ENCODE measurements around the gene FRRS1L.
"Not testable (repeated sequence)": the region's sequence is repeated elsewhere in the genome, so short reads cannot be mapped to it uniquely, and the experiment has no call there.

FRRS1L gene

GRCh38 chr9:109138421-109138820 lies 28.6 kb downstream of the FRRS1L start:
- no peaks in the 10 kb centered on the region for H3K9me3 ChIP-seq (ENCODE audit: control insufficient read depth, low read length)
- no peaks in the 10 kb centered on the region for H3K36me3 ChIP-seq (ENCODE audit: control insufficient read depth, insufficient read depth, low read length)
- 87 to 94% methylated on average over 2 of the region's 2 CpGs for WGBS, 2 experiments
- no peaks in the 10 kb centered on the region for H3K4me1 ChIP-seq (ENCODE audit: control insufficient read depth, insufficient read depth, low read length)
- H3K27ac ChIP-seq (ENCODE audit: insufficient read depth, low read depth, low read length, poor library complexity, severe bottlenecking) = no peak overlapping the region
- no peaks in the 10 kb centered on the region for H3K27me3 ChIP-seq (ENCODE audit: control insufficient read depth, insufficient read depth, low read length, poor library complexity, severe bottlenecking)
- no peak overlapping the region for H3K4me3 ChIP-seq (ENCODE audit: insufficient read depth, low read depth, low read length)

GRCh38 chr9:109134167-109134578 lies 32.9 kb downstream of the FRRS1L start:
- Histone ChIP-seq H3K36me3 (ENCODE audit: control insufficient read depth, insufficient read depth, low read length) (no peaks in the 10 kb centered on the region), H3K27me3 (ENCODE audit: control insufficient read depth, insufficient read depth, low read length, poor library complexity, severe bottlenecking) (no peaks in the 10 kb centered on the region), H3K4me3 (ENCODE audit: insufficient read depth, low read depth, low read length) (no peak overlapping the region), H3K9me3 (ENCODE audit: control insufficient read depth, low read length) (no peaks in the 10 kb centered on the region), H3K4me1 (ENCODE audit: control insufficient read depth, insufficient read depth, low read length) (no peaks in the 10 kb centered on the region), H3K27ac (ENCODE audit: insufficient read depth, low read depth, low read length, poor library complexity, severe bottlenecking) (no peak overlapping the region)
- WGBS, 2 experiments = 96 to 98% methylated on average over 1 of the region's 1 CpG

GRCh38 chr9:109133533-109133932 lies 33.5 kb downstream of the FRRS1L start:
- 92% methylated on average over 1 of the region's 2 CpGs; no CpG with 5 or more reads in 1 of the 2 experiments for WGBS, 2 experiments
- no peak overlapping the region for H3K27ac ChIP-seq (ENCODE audit: insufficient read depth, low read depth, low read length, poor library complexity, severe bottlenecking)
- no peaks in the 10 kb centered on the region for H3K9me3 ChIP-seq (ENCODE audit: control insufficient read depth, low read length)
- H3K27me3 ChIP-seq (ENCODE audit: control insufficient read depth, insufficient read depth, low read length, poor library complexity, severe bottlenecking) = no peaks in the 10 kb centered on the region
- no peak overlapping the region for H3K4me3 ChIP-seq (ENCODE audit: insufficient read depth, low read depth, low read length)
- no peaks in the 10 kb centered on the region for H3K4me1 ChIP-seq (ENCODE audit: control insufficient read depth, insufficient read depth, low read length)
- H3K36me3 ChIP-seq (ENCODE audit: control insufficient read depth, insufficient read depth, low read length) = no peaks in the 10 kb centered on the region

- Histone ChIP-seq H3K9me3 (ENCODE audit: control insufficient read depth, low read length) (no peaks in the 10 kb centered on the region), H3K27ac (ENCODE audit: insufficient read depth, low read depth, low read length, poor library complexity, severe bottlenecking) (no peak overlapping the region), H3K36me3 (ENCODE audit: control insufficient read depth, insufficient read depth, low read length) (no peaks in the 10 kb centered on the region), H3K4me3 (ENCODE audit: insufficient read depth, low read depth, low read length) (no peak overlapping the region), H3K27me3 (ENCODE audit: control insufficient read depth, insufficient read depth, low read length, poor library complexity, severe bottlenecking) (no peaks in the 10 kb centered on the region), H3K4me1 (ENCODE audit: control insufficient read depth, insufficient read depth, low read length) (no peaks in the 10 kb centered on the region)
- WGBS, 2 experiments = 89% methylated on average over 2 of the region's 2 CpGs
These were observed 34.5 kb downstream of the FRRS1L start for GRCh38 chr9:109132567-109133021.

GRCh38 chr9:109129470-109130197 lies 37.4 kb downstream of the FRRS1L start:
- Histone ChIP-seq H3K4me3 (ENCODE audit: insufficient read depth, low read depth, low read length) (no peak overlapping the region), H3K36me3 (ENCODE audit: control insufficient read depth, insufficient read depth, low read length) (no peaks in the 10 kb centered on the region), H3K27me3 (ENCODE audit: control insufficient read depth, insufficient read depth, low read length, poor library complexity, severe bottlenecking) (no peaks in the 10 kb centered on the region), H3K9me3 (ENCODE audit: control insufficient read depth, low read length) (no peaks in the 10 kb centered on the region), H3K4me1 (ENCODE audit: control insufficient read depth, insufficient read depth, low read length) (no peaks in the 10 kb centered on the region), H3K27ac (ENCODE audit: insufficient read depth, low read depth, low read length, poor library complexity, severe bottlenecking) (no peak overlapping the region)
- 91 to 93% methylated on average over 4 to 5 of the region's 6 CpGs for WGBS, 2 experiments

- not testable (repeated sequence) for H3K9me3 ChIP-seq (ENCODE audit: control insufficient read depth, low read length); H3K4me1 ChIP-seq (ENCODE audit: control insufficient read depth, insufficient read depth, low read length); H3K27ac ChIP-seq (ENCODE audit: insufficient read depth, low read depth, low read length, poor library complexity, severe bottlenecking); H3K4me3 ChIP-seq (ENCODE audit: insufficient read depth, low read depth, low read length); H3K36me3 ChIP-seq (ENCODE audit: control insufficient read depth, insufficient read depth, low read length); H3K27me3 ChIP-seq (ENCODE audit: control insufficient read depth, insufficient read depth, low read length, poor library complexity, severe bottlenecking)
- WGBS, 2 experiments = 87 to 89% methylated on average over 4 of the region's 4 CpGs
These were observed 40.4 kb downstream of the FRRS1L start for GRCh38 chr9:109126671-109127070.

GRCh38 chr9:109124121-109124520 lies 42.9 kb downstream of the FRRS1L start:
- no peaks in the 10 kb centered on the region for H3K27me3 ChIP-seq (ENCODE audit: control insufficient read depth, insufficient read depth, low read length, poor library complexity, severe bottlenecking)
- 92 to 94% methylated on average over 2 of the region's 2 CpGs for WGBS, 2 experiments
- no peaks in the 10 kb centered on the region for H3K36me3 ChIP-seq (ENCODE audit: control insufficient read depth, insufficient read depth, low read length)
- H3K27ac ChIP-seq (ENCODE audit: insufficient read depth, low read depth, low read length, poor library complexity, severe bottlenecking) = no peak overlapping the region
- no peak overlapping the region for H3K4me3 ChIP-seq (ENCODE audit: insufficient read depth, low read depth, low read length)
- no peaks in the 10 kb centered on the region for H3K9me3 ChIP-seq (ENCODE audit: control insufficient read depth, low read length)
- peaks cover 4% of the 10 kb centered on the region for H3K4me1 ChIP-seq (ENCODE audit: control insufficient read depth, insufficient read depth, low read length)

- Histone ChIP-seq H3K4me1 (ENCODE audit: control insufficient read depth, insufficient read depth, low read length) (peaks cover 9% of the 10 kb centered on the region), H3K9me3 (ENCODE audit: control insufficient read depth, low read length) (no peaks in the 10 kb centered on the region), H3K36me3 (ENCODE audit: control insufficient read depth, insufficient read depth, low read length) (no peaks in the 10 kb centered on the region), H3K4me3 (ENCODE audit: insufficient read depth, low read depth, low read length) (no peak overlapping the region), H3K27me3 (ENCODE audit: control insufficient read depth, insufficient read depth, low read length, poor library complexity, severe bottlenecking) (no peaks in the 10 kb centered on the region), H3K27ac (ENCODE audit: insufficient read depth, low read depth, low read length, poor library complexity, severe bottlenecking) (no peak overlapping the region)
- 93 to 94% methylated on average over 12 of the region's 12 CpGs for WGBS, 2 experiments
These were observed 44.1 kb downstream of the FRRS1L start for GRCh38 chr9:109122726-109123621.

GRCh38 chr9:109121232-109121796 lies 45.7 kb downstream of the FRRS1L start:
- Histone ChIP-seq H3K36me3 (ENCODE audit: control insufficient read depth, insufficient read depth, low read length) (no peaks in the 10 kb centered on the region), H3K9me3 (ENCODE audit: control insufficient read depth, low read length) (no peaks in the 10 kb centered on the region), H3K4me1 (ENCODE audit: control insufficient read depth, insufficient read depth, low read length) (peaks cover 13% of the 10 kb centered on the region), H3K27me3 (ENCODE audit: control insufficient read depth, insufficient read depth, low read length, poor library complexity, severe bottlenecking) (no peaks in the 10 kb centered on the region), H3K4me3 (ENCODE audit: insufficient read depth, low read depth, low read length) (no peak overlapping the region), H3K27ac (ENCODE audit: insufficient read depth, low read depth, low read length, poor library complexity, severe bottlenecking) (no peak overlapping the region)
- WGBS, 2 experiments = 76% methylated on average over 11 of the region's 11 CpGs

- Histone ChIP-seq H3K4me3 (ENCODE audit: insufficient read depth, low read depth, low read length) (peak overlapping the region; percentile 96), H3K27me3 (ENCODE audit: control insufficient read depth, insufficient read depth, low read length, poor library complexity, severe bottlenecking) (no peaks in the 10 kb centered on the region), H3K36me3 (ENCODE audit: control insufficient read depth, insufficient read depth, low read length) (no peaks in the 10 kb centered on the region), H3K27ac (ENCODE audit: insufficient read depth, low read depth, low read length, poor library complexity, severe bottlenecking) (no peak overlapping the region), H3K9me3 (ENCODE audit: control insufficient read depth, low read length) (no peaks in the 10 kb centered on the region), H3K4me1 (ENCODE audit: control insufficient read depth, insufficient read depth, low read length) (peaks cover 13% of the 10 kb centered on the region)
- 40 to 47% methylated on average over 11 to 13 of the region's 13 CpGs for WGBS, 2 experiments
These were observed 46.8 kb downstream of the FRRS1L start for GRCh38 chr9:109120204-109120789.
